ENCODE measurements around the gene AHSG. TPM values are rescaled to one million over a fixed set of nuclear protein-coding genes. Genes with fewer than 3 reads are reported as not detected.

Gene AHSG
- total RNA-seq, 4 donors from 2014 or later: not detected

GRCh38 chr3:186614597-186615483, 2.0 kb downstream of the AHSG start:
- Histone ChIP-seq H3K9me3 (no peaks in the 10 kb centered on the region), H3K27ac (no peak overlapping the region), H3K36me3 (no peaks in the 10 kb centered on the region), H3K27me3 (no peaks in the 10 kb centered on the region), H3K4me1 (no peaks in the 10 kb centered on the region), H3K4me3 (peak overlapping the region in 1 of 4 donors; percentile 1)
- peak; percentile 72 to 87 (median 75) for DNase-seq
- TF ChIP-seq POLR2A (IDR thresholded peaks at IDR 0.05): no peak
- TF ChIP-seq CTCF (IDR thresholded peaks at IDR 0.05): peak; percentile 88 to 97 (median 96)

- TF ChIP-seq CTCF (IDR thresholded peaks at IDR 0.05) (no peak), POLR2A (IDR thresholded peaks at IDR 0.05) (no peak)
- H3K36me3 ChIP-seq: no peaks in the 10 kb centered on the region
- H3K4me3 ChIP-seq: no peak overlapping the region
- no peaks in the 10 kb centered on the region for H3K9me3 ChIP-seq
- no peaks in the 10 kb centered on the region for H3K4me1 ChIP-seq
- H3K27ac ChIP-seq: no peak overlapping the region
- no peaks in the 10 kb centered on the region for H3K27me3 ChIP-seq
- no peak for DNase-seq
Observed at GRCh38 chr3:186616299-186616617, 3.4 kb downstream of the AHSG start.

- peak; percentile 77 to 93 (median 86) for DNase-seq
- Histone ChIP-seq H3K36me3 (no peaks in the 10 kb centered on the region), H3K27me3 (no peaks in the 10 kb centered on the region), H3K9me3 (no peaks in the 10 kb centered on the region), H3K4me3 (peak overlapping the region in 2 of 4 donors; percentile 11 to 19), H3K27ac (no peak overlapping the region), H3K4me1 (no peaks in the 10 kb centered on the region)
- TF ChIP-seq POLR2A (IDR thresholded peaks at IDR 0.05): no peak
- TF ChIP-seq CTCF (IDR thresholded peaks at IDR 0.05): peak; percentile 67 to 91 (median 89)
Observed at GRCh38 chr3:186617036-186617946, 4.4 kb downstream of the AHSG start.

GRCh38 chr3:186618318-186618938, 5.6 kb downstream of the AHSG start:
- no peaks in the 10 kb centered on the region for H3K36me3 ChIP-seq
- DNase-seq: no peak
- H3K27me3 ChIP-seq: no peaks in the 10 kb centered on the region
- no peak overlapping the region for H3K27ac ChIP-seq
- TF ChIP-seq POLR2A (IDR thresholded peaks at IDR 0.05) (no peak), CTCF (IDR thresholded peaks at IDR 0.05) (no peak)
- no peaks in the 10 kb centered on the region for H3K4me1 ChIP-seq
- no peaks in the 10 kb centered on the region for H3K9me3 ChIP-seq
- H3K4me3 ChIP-seq: no peak overlapping the region

- Histone ChIP-seq H3K4me3 (no peak overlapping the region), H3K36me3 (no peaks in the 10 kb centered on the region), H3K9me3 (no peaks in the 10 kb centered on the region), H3K27me3 (no peaks in the 10 kb centered on the region), H3K27ac (no peak overlapping the region), H3K4me1 (no peaks in the 10 kb centered on the region)
- no peak for DNase-seq
- TF ChIP-seq CTCF (IDR thresholded peaks at IDR 0.05) (no peak), POLR2A (IDR thresholded peaks at IDR 0.05) (no peak)
Observed at GRCh38 chr3:186619787-186620212, 6.9 kb downstream of the AHSG start.

Measured in Peyer's patch (tissue), 4 donors.